ENCODE results near the gene APBB1IP.

- TF ChIP-seq MAX (IDR thresholded peaks at IDR 0.05) = no peak
- no peak for TF ChIP-seq TCF12 (IDR thresholded peaks at IDR 0.05; ENCODE audit: low read depth)
- no peak for TF ChIP-seq CREB1 (IDR thresholded peaks at IDR 0.05; ENCODE audit: low read depth)
- TF ChIP-seq TAF1 (IDR thresholded peaks at IDR 0.05; ENCODE audit: low read depth) = no peak
- no peak for TF ChIP-seq RAD21 (IDR thresholded peaks at IDR 0.05; ENCODE audit: low read depth)
- TF ChIP-seq CEBPB (IDR thresholded peaks at IDR 0.05) = no peak
These were observed 22.6 kb downstream of the APBB1IP start for GRCh38 chr10:26460736-26461135.
